HFF-Myc (cell line): ENCODE measurements around the gene GRM4.

ENCODE experiments used
- DNase-seq: peaks from one replicate; pipeline ENCODE4 v3.0.0-alpha.2; 2011; ENCODE audit warnings: low read depth; ENCODE audit errors: extremely low read depth
- H3K4me3 ChIP-seq: replicated peaks from 2 replicates; pipeline ENCODE4 v1.5.1; 2011; ENCODE audit warnings: low read depth, mild to moderate bottlenecking, control low read depth, low read length
- CTCF ChIP-seq: IDR thresholded peaks from 2 replicates; pipeline ENCODE4 v1.5.1; 2012; ENCODE audit warnings: mild to moderate bottlenecking, low read depth, low read length, control low read depth; ENCODE audit errors: missing control alignments

The GRM4 gene

DNA sequence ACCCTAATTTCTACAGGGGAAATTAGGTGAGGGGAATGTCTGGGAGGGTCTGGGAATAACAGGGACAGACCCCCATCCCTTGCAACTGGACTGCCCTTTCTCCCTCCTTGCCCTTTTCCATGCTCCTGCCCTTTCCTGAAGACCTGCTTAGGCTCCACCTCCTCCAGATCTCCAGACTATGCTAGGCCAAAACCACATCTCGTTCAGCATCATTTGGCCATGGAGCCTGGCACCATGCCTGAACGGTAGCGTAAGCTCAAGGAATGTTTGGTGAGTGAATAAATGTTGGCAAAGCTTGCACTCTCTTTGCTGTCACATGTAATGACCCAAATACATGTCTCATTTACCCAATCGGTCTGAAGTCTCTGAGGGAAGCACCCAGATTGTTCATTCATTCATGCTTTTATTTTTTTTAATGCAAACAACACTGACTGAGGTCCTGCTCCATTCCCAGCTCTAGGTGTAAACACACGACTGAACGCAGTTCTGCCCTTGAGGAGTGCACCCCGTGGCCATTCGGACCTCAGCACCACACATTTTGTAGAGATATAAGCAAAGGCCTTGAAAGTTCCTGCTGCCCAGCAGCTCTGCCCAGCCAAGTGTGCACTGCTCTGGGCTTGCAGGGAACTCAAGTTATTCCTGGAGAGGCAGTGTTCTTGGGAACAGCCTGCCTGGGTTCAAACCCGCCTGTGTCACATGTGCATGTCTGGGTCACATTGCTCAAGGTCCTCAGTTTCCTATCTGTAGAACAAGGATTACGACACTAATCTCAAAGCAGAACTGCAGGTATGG lies 1.1 kb upstream of the GRM4 start:
- H3K4me3 ChIP-seq, result no peak overlapping the region
- DNase-seq, result no peak
- no peak for TF ChIP-seq CTCF

DNA sequence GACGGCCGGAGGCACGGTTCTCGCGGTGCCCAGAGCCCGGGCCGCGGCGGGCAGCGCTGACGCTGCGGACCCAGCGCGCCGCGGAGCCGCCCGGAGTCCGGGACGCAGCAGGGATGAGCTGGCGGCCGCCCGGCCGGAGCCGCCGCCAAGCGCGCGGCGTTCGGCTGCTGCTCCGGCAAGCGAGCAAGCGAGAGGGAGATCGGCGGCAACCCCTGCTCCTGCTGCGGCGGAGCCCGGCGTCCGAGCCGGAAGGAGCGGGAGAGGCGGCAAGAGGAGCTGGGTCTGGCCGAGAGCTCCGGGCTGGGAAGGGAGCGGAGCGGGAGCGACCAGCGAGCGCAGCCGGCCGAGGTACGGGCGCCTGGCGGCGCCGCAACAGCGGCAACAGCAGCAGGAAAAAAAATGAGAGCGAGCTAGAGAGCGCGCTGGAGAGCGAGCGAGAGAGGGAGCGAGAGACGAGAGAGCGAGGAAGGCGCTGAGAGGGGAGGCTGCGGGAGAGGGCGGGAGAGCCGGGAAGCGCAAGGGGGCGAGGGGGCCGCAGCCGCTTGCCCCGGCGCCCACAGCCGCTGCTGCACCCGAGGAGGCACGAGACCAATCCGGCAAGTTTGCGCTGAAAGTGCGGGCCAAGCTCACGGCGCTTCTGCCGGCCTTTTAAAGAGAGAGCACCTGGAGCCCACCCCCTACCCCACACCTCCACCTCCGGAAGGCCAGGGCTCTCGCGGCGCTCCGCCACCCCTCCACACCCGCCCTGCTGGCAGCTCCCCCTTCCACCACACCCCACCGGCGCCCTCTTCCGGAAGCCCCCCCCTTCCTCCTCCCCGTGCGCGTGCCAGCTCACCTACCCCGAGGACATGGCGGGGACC lies 496 bp downstream of the GRM4 start:
- no peak for DNase-seq
- no peak for TF ChIP-seq CTCF
- peak overlapping the region; percentile 19; the same call in 1 of the 2 replicates for H3K4me3 ChIP-seq

GRCh38 chr6:34144581-34145160 lies 1.2 kb downstream of the GRM4 start:
- DNase-seq, result no peak
- H3K4me3 ChIP-seq, result 0 out of 2 replicates have a peak overlapping the region, but pooled peaks have one; percentile 7
- TF ChIP-seq CTCF, result no peak

- no peak for DNase-seq
- no peak overlapping the region for H3K4me3 ChIP-seq
- peak; percentile 10 for TF ChIP-seq CTCF
These were observed 1.9 kb downstream of the GRM4 start for GRCh38 chr6:34143884-34144580.

- DNase-seq, result no peak
- no peak for TF ChIP-seq CTCF
- H3K4me3 ChIP-seq, result no peak overlapping the region
These were observed 2.5 kb downstream of the GRM4 start for GRCh38 chr6:34143196-34143883.
